GM18907 (cell line): ENCODE results near the gene LRRC28.

Experiments used
- ATAC-seq: cut with Tn5 transposase; IDR thresholded peaks from one replicate; pipeline ENCODE4 v1.9.1; 2021; ENCODE audit warnings: mild to moderate bottlenecking, moderate library complexity; ENCODE audit not compliant: unreplicated experiment

LRRC28 gene

DNA sequence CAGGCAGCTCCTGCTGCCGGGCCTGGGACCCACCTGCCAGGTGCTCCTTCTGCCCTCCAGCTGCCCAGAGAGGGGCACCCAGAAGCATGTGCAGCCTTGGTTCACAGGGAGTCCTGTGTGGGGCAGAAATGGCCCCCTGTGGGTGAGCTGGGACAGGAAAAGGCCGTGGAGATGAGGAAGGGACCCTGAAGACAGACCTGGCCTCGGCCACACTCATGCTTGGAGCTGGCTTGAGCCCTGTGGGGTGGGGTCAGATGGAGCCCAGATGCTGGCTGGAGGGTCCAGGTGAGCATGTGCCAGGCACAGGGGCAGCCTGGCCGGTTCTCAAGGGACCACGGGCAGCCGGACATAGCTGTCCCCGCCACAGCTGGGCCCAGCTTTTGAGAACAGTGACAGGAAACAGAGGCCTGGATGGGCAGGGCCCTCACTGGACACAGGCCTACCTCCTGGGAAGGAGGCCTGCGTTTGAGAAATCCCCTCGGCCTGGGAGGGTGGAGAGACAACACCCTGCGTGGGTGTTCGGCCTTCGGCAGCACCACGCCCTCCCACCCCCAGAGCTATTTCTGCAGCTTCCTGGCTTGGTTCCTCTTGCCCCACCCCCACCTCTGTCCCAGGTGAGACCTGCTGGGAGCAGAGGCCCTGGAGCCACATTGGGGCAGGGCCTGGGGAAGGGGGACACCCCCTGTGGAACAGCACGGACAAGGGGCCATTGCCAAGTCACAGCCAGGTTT lies 181.9 kb downstream of the LRRC28 start:
- ATAC-seq, result no peak

DNA sequence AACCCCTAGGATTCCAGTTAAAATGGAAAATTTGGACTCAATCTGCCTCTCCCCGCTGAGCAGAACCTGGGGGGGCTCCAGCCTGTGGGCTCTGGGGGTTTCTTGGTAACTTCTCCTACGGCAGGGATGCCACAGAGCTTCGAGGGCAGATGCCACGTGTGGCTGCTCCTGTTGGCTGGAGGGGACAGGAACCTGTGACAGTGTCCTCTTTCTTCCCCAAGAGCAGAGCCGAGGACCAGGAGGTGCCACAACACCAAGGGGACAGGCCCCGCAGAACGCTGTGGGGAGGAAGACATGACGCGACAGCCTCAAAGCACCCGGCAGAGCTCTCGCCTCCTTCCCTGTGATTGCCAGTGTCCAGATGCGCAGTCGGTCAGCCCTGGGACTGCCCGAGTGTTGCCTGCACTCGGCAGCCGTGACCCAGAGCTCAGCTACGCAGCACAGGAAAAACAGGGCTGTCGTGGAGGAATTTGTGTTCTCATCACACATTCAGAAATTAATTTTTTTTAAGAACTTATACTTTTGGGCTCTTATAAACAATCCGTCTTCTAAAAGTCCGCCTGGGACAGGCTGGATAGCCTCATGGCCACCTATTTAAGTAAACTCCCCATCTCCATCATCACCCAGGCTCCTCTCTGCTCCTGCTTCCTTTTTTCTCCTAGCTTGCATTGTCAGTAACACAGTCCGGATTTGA lies 182.6 kb downstream of the LRRC28 start:
- ATAC-seq, result no peak

DNA sequence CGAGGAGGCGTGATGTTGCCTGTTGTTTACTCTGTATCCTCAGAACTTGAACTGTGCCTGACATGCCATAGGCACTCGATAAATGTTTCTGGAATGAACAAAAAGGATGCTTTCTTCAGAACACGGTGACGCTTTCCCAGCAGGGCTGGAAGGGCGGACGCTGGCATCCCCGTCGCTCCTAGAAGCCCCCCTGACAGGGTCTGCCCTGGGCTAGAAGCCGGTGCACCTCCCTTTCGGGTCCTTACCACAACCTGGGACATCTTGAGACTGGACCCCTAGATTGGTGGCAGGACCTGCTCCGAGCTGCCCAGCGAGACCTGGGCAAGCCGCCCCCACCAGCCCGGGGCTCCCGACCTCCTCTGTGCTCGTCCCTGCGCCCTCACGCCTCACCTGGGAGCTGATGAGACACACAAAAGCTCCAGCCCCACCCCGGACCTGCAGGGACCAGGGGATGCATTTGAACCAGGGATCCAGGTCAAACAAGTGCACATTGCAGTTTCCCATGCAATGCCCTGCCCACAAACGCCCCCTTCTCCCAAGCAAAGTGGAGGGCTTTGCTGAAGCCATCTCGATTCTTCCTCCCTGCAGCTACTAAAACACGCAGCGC lies 183.3 kb downstream of the LRRC28 start:
- ATAC-seq, result no peak

DNA sequence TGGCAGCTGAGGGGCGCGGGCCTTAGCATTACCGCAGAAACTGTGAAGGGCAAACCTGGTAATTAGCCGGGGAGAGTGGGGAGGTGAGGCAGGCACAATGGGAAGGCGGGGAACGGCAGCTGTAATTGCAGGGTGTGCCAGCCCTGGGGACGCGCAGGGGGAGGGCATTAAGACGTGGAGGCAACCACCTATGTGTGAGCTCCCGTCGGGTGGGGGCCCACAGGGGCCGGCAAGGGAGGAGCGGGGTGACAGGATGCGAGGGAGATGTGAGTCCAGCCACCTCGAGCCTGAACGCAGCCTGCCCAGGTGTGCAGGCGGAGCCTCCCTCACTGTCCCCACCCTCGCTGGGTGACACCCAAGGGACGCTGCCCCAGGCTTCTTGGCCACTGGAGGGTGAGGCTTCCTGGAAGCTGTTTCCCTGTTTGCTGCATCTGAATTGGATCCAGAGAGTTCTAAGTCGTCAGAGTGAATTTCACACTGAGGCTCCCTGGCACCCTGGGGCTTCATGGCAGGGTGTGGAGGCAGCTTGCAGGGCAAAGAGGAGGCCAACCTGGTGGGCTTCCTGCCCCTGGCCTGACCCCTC lies 183.9 kb downstream of the LRRC28 start:
- ATAC-seq, result no peak

DNA sequence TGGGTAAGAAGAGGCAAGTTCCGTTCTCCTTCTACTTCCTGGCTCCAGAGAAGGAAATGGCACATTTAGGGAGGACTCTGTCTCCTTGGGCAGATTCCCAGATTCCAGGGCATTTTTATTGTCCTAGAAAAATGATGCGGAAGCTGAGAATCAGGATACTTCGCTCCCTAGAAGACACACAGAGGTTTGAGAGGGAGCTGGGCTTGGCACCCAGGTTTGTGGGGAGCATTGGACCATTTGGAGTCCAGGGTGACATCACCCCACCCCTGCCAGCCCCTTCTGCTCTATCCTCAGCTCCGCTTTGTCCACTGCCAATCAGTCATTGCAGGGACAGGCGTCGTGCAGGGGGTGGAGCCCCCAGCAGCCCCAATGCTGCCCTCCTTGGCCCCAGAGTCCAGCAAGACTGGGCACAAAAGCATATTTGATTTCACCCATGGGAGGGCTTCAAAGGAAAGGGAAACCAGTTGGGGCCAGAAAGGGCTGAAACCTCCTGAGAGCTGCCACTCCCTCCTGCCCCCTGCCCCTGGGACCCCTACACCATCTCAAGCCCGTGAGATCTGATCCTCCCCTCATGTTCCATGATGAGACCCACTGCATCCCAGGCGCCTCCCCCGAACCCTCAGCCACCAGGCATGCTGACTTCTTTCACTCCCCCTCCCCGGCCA lies 184.7 kb downstream of the LRRC28 start:
- ATAC-seq, result no peak

DNA sequence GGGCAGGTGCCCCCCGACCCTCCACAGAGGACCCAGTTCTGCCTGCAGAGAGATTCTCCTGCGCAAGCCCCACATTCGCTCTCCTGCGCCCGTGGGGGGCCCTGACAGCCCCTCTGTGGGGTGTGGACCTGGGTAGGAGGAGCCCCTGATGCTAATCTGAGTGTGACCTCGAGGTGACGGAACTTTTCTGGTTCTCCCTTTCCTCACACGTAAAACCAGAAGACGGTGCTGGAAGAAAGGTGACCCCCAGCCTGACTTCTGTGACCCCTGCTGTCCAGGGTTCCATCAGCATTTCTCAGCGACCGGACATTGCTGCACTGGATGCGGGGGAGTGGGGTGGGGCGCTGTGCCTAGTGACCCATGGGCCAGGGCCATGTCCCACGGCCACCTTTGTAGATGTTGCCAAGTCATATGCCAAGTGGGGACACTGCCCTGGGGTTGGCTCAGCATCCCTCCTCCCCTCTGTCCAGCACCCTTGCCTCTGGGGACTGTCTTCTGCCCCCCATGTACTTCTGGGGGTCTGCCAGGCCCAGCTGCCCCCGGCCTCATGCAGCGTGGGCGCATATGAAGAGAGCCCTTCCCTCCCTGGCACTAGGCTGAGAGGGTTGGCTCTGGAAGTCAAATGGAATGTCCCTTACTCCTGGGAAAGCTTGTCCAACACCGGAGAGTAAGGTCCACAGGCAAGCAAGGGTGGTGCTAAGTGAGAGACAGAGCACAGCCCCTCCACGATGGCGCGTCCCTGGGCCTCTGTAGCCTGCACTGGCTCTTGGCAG lies 185.4 kb downstream of the LRRC28 start:
- ATAC-seq, result no peak

DNA sequence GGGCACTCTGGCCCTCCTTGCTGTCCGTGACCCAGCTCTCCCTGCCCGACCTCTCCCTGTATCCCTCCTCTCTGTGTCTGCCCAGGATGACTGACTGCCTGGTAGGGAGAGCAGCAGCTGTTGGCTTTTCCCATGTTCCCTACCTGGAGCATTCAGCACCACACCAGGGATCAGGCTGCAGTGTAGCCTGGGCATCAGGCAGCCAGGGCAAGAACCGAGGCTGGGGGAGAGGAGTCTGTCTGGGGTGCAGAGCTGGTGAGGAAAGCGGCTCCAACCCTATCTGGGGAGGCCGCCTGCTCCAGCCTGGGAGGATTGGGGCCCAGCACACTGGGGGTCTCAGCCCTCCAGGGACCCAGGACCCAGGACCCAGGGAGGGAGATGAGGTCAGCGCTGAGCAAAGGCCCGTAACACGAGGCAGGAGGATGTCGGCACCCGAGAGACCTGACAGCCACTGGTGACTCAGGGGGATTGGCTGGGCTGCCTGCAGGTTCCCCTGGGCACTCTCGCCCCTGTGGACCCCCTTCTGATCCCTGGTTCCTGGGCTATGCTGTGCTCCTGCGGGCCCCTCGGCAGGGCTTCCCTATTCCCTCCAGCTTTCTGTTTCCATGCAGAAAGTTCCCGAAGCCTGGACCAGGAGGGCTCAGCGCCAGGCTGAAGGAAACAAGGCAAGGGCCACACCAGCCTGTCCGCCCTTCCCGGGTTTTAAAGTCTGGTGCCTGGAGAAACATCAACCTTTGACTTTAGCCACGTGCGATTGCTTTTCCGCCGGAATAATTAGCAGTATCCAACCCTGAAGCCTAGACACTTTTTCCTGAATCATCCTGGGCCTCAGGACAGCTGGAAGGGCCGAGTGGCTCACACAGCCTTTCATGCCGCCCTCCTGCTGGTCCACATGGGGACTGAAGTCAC lies 186.3 kb downstream of the LRRC28 start:
- no peak for ATAC-seq

DNA sequence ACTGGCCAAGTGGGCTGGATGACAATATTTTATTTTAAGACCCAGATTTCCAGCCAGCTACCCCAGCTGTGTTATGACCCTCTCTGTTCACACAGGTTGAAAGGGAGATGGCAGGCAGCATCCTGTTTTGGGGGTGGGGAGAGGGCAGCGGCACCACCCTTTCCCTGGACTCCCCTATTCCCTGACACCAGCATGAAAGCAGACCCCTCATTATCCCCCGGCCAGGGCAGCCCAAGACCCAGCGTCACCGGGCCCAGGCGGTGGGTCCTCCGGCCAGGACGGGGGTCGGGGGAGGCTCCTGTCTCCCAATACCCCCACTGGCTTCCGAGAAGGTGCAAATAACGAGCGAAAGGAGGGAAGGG lies 186.9 kb downstream of the LRRC28 start:
- ATAC-seq, result no peak

DNA sequence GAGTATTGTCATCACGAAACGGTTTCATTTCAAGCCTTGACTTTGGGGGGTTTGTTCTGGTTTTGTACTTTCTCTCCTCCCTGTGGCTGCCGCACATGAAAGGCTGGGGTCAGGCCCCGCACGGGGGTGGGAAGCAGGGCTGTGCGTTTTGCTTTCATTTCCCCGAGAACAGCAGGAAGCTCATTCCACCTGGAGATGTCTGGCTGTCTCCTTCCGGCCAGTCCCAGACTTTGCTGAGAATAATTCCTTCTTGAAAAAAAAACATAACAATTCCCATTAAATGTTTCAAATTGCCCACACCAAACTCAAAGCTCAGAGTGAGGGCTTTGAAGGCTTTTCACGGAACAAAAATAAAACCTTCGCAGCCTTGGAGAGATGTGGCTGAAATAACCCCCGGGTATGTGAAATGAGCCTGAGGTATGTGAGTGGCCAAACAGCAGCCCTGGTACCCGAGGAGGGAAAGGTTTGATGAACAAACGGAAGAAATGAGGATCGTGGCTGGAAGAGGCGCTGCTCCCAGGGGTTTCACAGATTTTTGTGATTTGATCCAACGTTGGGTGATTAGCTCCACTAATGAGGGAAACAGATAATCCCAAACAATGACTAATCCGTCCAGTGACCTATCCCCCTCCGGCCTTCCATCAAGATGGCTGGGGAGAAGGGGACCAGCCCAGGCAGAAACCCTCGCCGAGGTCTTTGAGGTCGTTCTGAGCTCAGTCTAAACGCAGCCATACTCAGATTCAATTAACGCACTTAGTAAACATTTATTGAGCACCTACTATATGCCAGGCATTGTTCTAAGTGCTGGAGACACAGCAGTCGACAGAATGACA lies 187.6 kb downstream of the LRRC28 start:
- no peak for ATAC-seq

DNA sequence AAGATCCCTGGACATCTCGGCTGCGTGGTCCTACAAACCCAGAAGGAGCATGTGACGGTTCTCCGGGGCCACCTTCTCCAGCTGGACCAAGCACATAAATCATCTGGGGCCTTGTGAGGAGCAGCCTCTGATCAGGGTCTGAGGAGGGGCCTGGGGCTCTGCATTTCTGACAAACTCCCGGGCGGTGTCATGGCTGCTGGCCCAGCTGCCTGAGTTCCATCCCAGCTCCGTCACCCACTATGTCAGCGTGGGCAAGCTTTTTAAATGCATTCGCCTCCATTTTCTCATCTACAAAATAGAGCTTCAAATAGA lies 188.2 kb downstream of the LRRC28 start:
- no peak for ATAC-seq

DNA sequence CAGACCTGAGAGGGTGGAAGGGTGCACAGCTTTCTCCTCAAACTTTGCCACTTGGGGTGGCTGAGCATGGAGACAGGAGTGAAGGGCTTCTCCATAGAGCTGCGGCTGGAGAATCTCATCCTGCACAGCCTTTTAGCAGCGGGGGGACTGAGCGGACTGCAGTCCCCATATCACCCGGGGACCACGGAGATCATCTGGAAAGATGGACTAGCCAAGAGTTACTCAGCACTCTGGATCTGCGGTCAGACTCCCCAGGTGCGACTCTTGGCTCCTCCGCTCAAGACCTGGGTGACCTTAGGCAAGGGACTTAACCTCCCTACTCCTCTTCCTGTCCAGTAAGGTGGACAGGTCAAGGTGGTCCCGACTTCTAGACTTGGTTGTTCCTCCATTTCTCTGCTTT lies 188.7 kb downstream of the LRRC28 start:
- ATAC-seq, result no peak
